ENCODE data around the gene SERINC2.
"Not testable (repeated sequence)": the region's sequence is repeated elsewhere in the genome, so short reads cannot be mapped to it uniquely, and the experiment has no call there.

The SERINC2 gene

DNA sequence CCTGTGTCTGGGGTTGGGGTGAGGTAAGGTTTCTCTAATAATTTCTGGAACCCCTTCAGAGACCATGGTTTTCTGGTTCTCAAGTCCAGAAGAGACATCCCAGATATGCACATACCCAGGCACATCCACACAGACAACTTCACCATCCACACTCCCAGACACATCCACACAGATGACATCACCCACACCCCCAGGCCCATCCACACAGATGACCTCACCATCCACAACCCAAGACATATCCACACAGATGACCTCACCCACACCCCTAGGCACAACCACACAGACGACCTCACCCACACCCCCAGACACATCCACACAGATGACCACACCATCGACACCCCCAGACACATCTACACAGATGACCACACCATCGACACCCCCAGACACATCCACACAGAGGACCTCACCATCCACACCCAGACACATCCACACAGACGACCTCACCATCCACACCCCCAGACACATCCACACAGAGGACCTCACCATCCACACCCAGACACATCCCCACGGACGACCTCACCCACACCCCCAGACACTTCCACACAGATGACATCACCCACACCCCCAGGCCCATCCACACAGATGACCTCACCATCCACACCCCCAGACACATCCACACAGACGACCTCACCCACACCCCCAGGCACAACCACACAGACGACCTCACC, 26.3 kb upstream of the SERINC2 start:
- DNase-seq, result not testable (repeated sequence)

DNA sequence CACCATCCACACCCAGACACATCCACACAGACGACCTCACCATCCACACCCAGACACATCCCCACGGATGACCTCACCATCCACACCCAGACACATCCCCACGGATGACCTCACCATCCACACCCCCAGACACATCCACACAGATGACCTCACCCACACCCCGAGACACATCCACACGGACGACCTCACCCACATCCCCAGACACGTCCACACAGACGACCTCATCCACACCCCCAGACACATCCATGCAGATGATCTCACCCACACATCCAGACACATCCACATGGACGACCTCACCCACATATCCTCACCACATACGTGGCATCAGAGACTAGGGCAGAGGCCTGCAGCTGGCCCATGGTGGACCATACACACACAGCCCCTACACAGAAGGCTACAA, 25.4 kb upstream of the SERINC2 start:
- DNase-seq, result no peak

GRCh38 chr1:31389616-31390015, 23.4 kb upstream of the SERINC2 start:
- DNase-seq, result no peak

DNA sequence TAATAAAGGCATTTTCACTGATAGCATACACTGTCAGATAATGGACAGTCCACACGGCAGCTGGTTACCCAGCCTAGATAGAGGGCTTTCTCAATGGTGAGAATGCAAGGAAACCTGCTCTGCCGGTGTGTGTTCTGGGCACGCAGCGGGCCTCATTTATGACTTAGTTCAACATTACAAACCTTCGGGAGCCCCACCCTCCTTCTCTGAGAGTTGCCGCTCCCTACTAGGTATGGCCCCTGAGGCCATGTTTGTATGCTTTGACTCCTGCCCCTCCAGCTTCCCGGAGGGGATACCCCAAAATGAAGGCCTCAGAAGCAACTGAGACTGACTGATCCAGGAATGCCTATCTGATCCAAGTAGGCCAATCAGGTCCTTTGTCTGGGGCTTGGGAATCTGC, 22.9 kb upstream of the SERINC2 start:
- DNase-seq, result no peak

DNA sequence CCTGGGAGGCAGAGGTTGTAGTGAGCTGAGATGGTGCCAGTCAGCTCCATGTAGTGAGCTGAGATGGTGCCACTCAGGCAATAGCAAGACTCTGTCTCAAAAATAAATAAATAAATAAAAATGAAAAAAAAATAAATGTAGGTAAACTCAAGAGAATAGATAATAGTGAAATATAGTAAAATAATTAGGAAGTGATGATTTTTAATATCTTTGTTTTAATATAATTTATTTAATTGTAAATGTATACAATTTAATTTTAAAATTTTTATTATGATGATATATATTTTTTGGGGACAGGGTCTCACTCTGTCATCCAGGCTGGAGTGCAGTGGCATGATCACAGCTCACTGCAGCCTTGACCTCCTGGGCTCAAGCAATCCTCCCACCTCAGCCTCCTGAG, 19.6 kb upstream of the SERINC2 start:
- DNase-seq, result no peak

DNA sequence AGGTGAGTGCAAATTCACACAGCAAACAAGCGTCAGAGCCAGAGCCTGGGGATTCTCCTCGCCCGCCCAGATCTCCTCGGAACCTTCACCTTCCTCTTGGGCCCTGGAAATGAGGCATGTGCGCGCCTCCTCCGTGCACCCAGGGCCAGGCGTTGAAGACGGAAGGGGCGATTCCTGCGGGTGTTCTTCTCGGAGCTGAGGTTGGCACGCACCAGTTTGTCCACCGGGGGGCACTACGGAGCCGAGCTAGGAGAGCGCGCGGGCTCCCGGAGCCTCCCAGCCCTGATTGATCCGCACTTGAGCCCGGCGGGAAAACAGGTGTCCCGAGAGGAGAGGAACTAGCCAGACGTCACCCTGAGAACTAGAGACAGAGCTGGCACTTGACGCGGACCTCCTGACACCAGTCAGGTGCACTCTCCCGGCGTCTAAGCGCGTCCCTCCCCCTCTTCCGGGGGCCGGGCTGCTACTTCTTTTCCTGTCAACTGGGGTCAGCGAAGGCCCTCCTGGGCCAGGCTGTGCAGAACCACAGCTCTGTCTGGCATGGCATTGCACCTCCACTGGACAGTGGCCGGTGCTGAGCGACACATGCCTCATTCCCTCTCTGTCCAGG, 18.3 kb upstream of the SERINC2 start:
- DNase-seq, result peak; percentile 84 to 86

- no peak for DNase-seq
Measured at GRCh38 chr1:31396633-31397351, 16.2 kb upstream of the SERINC2 start.

- DNase-seq, result no peak
Measured at GRCh38 chr1:31397360-31398095, 15.5 kb upstream of the SERINC2 start.

GRCh38 chr1:31398246-31398645, 14.8 kb upstream of the SERINC2 start:
- DNase-seq, result no peak

DNA sequence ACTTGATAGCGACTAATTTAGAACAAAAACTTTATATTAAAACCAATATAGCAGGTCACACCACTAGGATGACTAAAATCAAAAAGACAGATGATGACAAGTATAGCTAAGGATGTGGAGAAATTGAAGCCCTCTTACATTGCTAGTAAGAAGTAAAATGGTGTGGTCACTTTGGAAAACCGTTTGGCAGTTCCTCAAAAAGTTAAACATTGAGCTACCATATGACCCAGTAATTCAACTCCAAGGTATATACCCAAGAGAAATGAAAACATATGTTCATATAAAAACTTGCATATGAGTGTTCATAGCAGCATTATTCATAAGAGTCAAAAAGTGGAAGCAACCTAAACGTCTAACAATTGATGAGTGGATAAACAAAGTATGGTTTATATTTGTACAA, 13.0 kb upstream of the SERINC2 start:
- no peak for DNase-seq

- DNase-seq, result no peak
Measured at GRCh38 chr1:31400393-31400792, 12.6 kb upstream of the SERINC2 start.

GRCh38 chr1:31401241-31401640, 11.8 kb upstream of the SERINC2 start:
- DNase-seq, result no peak

DNA sequence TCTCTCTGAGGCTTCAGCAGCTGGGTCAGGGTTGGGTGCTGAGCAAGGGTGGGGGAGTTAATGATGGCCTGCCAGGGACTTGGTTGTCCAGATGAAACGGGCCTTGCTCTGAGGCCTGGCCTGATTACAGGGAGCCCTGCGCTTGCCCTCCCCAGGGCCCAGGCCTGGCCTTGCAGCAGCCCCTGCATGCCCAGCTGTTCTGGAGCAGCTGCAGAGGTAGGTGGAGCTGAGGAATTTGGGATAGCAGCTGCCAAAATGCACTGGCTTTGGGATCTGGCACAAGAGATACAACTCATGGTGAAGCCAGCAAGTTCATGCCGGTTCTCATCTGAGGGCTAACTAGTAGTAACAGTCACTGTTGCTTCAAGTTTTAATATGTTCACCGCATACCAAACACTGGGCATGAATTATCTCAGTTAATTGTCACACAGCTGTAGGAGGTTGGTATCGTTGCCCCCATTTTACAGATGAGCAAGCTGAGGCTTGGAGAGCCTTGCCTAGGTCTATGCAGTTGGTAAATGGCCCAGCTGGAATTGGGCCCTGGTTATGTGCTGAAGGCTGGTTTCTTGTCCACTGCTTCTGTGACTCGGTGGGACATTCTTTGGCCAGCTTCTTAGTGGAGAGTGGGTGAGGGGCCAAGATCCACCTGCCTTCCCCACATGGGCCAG, 7.3 kb upstream of the SERINC2 start:
- no peak for DNase-seq

DNA sequence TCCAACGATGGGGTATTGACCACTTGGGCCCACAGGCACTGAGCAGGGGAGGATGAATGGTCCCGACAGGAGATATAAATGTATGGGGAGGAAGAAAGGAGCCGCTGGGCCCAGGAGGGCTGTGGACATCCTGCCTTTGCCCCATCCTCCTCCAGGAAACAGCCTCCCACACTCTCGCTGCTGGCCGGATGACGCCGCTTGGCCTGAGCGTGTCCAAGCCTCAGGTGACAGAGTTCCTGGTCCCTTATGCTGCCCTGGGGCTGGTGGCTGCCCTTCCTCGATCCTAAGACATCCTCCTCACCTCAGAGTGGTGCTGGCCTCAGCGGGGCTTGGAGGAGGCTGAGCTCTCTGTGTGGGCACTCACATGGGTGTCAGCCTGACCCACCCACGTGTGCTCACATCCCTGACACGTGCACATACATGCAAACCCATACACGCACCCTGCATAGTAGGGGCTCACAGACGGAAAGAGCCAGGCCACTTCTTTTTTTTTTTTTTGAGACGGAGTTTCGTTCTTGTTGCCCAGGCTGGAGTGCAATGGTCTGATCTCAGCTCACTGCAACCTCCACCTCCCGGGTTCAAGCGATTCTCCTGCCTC, 5.9 kb upstream of the SERINC2 start:
- DNase-seq, result no peak

DNA sequence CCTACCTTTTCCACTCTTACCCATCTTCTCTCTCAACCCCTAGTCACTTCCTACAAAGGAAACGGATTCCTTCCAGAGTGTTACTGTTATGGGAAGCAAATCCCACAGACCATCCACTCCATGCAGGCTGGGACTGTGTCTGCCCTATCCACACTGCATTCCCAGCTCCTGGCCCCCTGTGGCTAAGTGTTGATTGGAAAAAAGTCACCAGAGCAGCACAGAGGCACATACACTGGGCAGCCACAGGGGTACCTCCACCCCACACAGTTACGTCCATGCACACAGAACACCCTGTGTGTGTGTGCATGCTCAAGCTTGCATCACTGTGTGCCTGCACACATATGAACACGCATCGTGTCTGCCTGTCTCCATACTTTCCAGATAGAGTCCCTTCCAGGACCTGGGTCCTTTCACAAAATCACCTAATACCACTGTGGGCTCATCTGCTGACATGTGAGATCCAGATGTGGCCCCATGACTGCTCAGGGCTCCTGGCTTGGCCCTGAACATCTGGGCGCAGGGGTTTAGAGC, 4.2 kb upstream of the SERINC2 start:
- DNase-seq, result no peak

- no peak for DNase-seq
Measured at GRCh38 chr1:31409946-31410858, 2.8 kb upstream of the SERINC2 start.

DNA sequence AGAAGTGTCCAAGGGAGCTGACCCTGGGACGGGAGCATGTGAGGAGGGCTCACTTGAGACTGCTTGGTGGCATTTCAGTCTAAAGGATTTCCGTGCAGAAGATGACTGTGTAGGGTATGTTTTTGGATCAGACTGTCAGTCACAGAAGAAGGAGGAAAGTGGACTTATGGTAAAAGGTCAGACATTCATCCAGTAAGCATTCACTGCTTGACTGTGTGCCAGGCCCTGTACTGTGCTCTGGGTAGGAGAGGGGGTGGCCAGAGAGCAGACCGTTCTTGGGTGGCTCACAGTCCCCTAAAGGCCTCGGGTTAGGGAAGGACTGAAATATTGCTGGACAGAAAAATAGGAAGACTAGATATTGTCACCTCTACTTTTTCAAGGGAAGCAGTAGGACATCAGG, 2.1 kb upstream of the SERINC2 start:
- DNase-seq, result no peak

- DNase-seq, result no peak
Measured at GRCh38 chr1:31412205-31412604, 808 bp upstream of the SERINC2 start.

DNA sequence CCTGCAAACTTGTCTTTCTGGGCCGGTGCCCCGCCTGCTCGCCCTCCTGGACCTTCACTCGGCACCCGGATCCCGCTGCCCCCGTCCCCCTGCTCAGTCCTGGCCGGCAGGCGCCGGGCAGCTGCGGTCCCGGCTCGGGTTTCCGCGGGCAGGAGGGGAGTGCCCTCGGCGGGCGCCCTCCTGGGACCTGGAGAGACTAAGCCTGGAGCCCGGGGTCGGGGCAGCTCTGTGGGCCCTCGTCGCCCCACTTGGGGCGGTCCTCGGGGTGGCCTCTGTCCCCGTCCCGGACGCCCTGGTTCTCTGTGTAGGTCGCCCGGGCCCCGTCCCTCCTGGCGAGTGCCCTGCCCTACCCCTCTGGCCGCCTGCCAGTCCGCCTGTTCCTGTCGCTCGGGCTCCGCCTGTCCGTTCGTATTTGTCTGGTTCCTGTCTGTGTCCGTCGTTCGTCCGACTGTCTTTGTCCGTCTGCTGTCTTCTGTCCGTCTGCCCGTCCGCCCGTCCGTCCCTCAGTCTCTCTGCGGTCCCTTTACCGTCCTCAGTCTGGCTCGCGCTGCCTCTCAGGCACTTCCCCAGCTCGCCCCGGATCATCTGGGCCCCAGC, 490 bp downstream of the SERINC2 start:
- DNase-seq, result no peak

GRCh38 chr1:31414980-31415370, 2.0 kb downstream of the SERINC2 start:
- no peak for DNase-seq

GRCh38 chr1:31415658-31416057, 2.6 kb downstream of the SERINC2 start:
- no peak for DNase-seq

All from NCI-H187 (cell line).